Activated naive CD4-positive, alpha-beta T cell treated with anti-CD3 and anti-CD28 coated beads, Interleukin-2, amount 10 ng/mL, durations not matched to agents 7 days and 5 days (primary cell): ENCODE measurements around the gene ATP2B1.

Experiments used
- CTCF ChIA-PET: fragments of 350-600 bp; sonication (Branson Sonifier 250); formaldehyde crosslinking; loops from one replicate; lab custom pipeline; 2021; ENCODE audit warnings: antibody characterized with exemption; lab: Charles Lee
- DNase-seq: peaks from one replicate; pipeline ENCODE4 v3.0.0-alpha.2; 2020
- H3K27ac Mint-ChIP-seq: one replicate; pipeline ENCODE4 v1.8.0; 2021; ENCODE audit warnings: mild to moderate bottlenecking, moderate library complexity, mixed read lengths
- H3K27me3 Mint-ChIP-seq: one replicate; pipeline ENCODE4 v1.8.0; 2021; ENCODE audit warnings: mild to moderate bottlenecking, mixed read lengths
- H3K36me3 Mint-ChIP-seq: one replicate; pipeline ENCODE4 v1.8.0; 2021; ENCODE audit warnings: mixed read lengths
- H3K4me1 Mint-ChIP-seq: one replicate; pipeline ENCODE4 v1.8.0; 2021; ENCODE audit warnings: mixed read lengths
- H3K4me3 Mint-ChIP-seq: one replicate; pipeline ENCODE4 v1.8.0; 2021; ENCODE audit warnings: mild to moderate bottlenecking, moderate library complexity, mixed read lengths
- H3K9me3 Mint-ChIP-seq: one replicate; pipeline ENCODE4 v1.8.0; 2021; ENCODE audit warnings: mixed read lengths

Gene ATP2B1

DNA sequence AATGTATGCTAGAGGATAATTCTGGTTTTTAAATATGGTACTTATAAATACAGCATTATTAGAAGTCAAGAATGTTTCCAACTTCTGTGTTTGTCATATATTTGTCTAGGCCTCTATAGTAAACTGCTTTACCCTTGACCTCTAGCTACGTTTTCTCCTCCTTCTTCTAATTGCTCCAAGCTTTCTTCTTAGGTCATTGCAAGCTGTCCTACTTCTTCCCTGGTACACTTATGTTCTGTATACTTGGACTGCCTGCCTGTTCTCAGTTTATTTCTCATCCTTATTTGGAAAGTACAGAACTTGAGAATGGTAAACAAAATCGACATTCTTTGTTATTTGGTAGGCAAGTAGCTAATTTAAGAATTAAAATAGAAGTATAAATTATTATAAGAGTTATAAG lies 23.9 kb upstream of the ATP2B1 start:
- H3K36me3 Mint-ChIP-seq = no peaks in the 10 kb centered on the region
- peaks cover 8% of the 10 kb centered on the region for H3K4me1 Mint-ChIP-seq
- H3K27me3 Mint-ChIP-seq = no peaks in the 10 kb centered on the region
- no peak overlapping the region for H3K27ac Mint-ChIP-seq
- H3K9me3 Mint-ChIP-seq = peaks cover 7% of the 10 kb centered on the region
- DNase-seq = no peak
- no peak overlapping the region for H3K4me3 Mint-ChIP-seq
- CTCF ChIA-PET = no interaction called here

DNA sequence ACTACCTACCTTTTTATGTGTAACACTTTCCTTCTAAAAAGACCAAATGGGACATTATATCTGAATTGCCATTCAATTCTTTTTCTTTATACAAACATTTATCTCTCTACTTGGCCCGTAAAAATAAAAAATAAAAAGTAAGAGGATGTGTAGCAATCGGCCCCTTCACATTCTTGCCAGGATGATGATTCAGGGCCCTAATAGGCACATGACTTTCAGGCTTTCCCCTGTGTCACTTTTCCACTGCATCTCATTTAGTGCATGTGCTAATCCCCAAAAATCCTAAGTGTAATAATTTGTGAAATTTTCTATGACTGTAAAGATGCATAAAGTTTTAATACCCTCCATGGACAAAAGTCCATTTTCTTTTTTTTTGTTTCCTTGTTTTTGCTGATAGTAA lies 23.0 kb upstream of the ATP2B1 start:
- peaks cover 5% of the 10 kb centered on the region for H3K9me3 Mint-ChIP-seq
- CTCF ChIA-PET = no interaction called here
- no peaks in the 10 kb centered on the region for H3K27me3 Mint-ChIP-seq
- no peaks in the 10 kb centered on the region for H3K36me3 Mint-ChIP-seq
- no peak for DNase-seq
- no peak overlapping the region for H3K27ac Mint-ChIP-seq
- H3K4me1 Mint-ChIP-seq = peaks cover 8% of the 10 kb centered on the region
- H3K4me3 Mint-ChIP-seq = no peak overlapping the region

DNA sequence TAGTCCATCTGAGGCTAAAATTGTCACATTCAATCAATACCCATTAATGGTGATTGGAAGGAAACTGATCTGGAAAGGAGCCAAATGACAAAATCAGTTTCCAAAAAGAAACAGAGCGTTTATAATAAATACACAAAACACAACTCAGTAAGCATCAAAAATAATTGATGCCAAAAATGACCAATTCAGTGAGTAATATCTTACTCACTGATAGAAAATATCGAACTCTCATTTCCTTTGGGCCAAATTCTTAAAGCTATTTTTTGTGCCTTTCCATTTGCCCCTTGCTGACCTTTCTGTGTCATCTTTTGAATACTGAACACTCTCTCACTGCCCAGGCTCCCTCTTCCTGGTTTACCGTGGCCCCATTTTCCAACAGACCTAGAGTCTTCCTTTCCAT lies 22.5 kb upstream of the ATP2B1 start:
- H3K36me3 Mint-ChIP-seq = no peaks in the 10 kb centered on the region
- H3K27ac Mint-ChIP-seq = no peak overlapping the region
- CTCF ChIA-PET = no interaction called here
- peaks cover 8% of the 10 kb centered on the region for H3K4me1 Mint-ChIP-seq
- no peak for DNase-seq
- H3K9me3 Mint-ChIP-seq = peaks cover 5% of the 10 kb centered on the region
- no peak overlapping the region for H3K4me3 Mint-ChIP-seq
- H3K27me3 Mint-ChIP-seq = no peaks in the 10 kb centered on the region

DNA sequence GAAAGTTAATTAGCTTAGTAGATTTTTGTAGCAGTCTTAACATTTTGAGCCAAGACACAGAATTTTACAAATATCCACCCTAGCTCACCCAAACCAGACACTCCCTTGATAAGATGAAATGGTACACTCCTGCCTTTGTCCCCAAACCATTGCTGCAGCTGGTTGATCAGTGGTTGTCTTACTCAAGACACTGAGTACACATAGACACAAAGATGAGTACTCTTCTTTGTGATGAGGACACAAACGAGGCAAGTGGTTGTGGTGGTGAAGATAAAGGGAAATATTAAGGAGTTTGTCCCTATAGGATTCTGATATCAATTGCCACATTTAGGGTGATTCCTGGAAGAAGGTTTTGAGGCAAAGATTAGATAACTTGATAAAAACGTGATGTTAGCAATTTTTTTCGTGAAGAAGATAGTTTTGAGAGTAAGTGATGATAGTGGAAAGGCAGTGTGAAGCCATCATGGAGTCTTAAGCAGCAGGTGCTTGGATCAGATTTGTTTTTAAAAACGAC lies 21.4 kb upstream of the ATP2B1 start:
- H3K4me3 Mint-ChIP-seq = no peak overlapping the region
- CTCF ChIA-PET = no interaction called here

DNA sequence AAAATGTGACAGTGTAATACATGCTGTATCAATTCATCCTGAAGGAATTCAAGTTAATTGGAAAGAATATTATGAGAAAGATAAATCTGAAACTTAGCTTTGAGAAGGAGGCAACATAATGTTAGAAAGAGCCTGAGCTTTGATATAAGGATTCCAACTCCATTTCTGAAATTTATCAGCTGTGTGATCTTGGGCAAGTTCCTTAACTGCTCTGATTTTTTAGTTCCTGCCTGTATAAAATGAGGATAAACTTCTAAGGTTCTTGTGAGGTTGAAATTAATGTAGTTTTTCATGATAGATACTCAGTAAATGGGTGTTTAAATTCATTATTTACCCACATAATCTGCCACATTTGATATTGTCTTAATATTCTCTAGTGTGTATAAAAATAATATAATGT lies 14.6 kb upstream of the ATP2B1 start:
- H3K27ac Mint-ChIP-seq = no peak overlapping the region
- H3K36me3 Mint-ChIP-seq = no peaks in the 10 kb centered on the region
- no peaks in the 10 kb centered on the region for H3K4me1 Mint-ChIP-seq
- no peak overlapping the region for H3K4me3 Mint-ChIP-seq
- CTCF ChIA-PET = no interaction called here
- H3K27me3 Mint-ChIP-seq = no peaks in the 10 kb centered on the region
- no peaks in the 10 kb centered on the region for H3K9me3 Mint-ChIP-seq
- DNase-seq = no peak

More for the DNA sequence above, 21.4 kb upstream of the ATP2B1 start:
- DNase-seq = no peak
- peaks cover 8% of the 10 kb centered on the region for H3K4me1 Mint-ChIP-seq
- no peaks in the 10 kb centered on the region for H3K36me3 Mint-ChIP-seq
- H3K9me3 Mint-ChIP-seq = peaks cover 5% of the 10 kb centered on the region
- H3K27ac Mint-ChIP-seq = no peak overlapping the region
- no peaks in the 10 kb centered on the region for H3K27me3 Mint-ChIP-seq

DNA sequence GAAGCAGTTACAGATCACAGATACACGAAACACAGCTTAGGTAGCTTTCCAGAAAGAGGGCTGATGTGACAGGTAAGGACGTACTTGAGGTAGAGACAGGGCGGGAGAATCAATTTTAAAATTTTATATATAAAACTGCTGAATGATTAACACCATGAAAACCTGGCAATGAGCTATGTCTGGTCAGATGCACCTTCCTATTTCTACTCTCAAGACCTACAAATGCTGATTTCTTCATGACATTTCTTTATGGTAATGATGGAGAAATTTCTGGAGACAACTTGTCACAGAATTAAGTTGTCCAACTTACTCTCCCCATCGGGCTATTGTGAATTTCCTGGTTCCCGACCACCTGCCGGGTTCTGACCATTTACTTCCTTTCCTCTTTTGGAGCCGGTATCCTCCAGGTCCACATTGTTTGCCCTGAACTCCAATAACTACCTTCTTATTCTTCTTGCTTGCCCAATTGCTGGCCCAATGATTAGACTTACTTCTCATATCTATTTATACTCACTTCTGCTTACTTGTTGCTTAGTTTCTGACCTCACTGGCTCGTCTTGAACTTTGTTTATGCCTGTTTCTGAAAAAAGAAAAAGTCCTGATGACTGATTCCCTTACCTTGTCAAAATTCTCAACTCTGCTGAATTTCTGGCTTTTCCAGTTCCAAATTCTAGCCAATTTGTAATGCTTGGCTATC lies 12.8 kb upstream of the ATP2B1 start:
- no peak for DNase-seq
- Mint-ChIP-seq H3K9me3 (peaks cover 2% of the 10 kb centered on the region), H3K36me3 (no peaks in the 10 kb centered on the region), H3K4me3 (no peak overlapping the region), H3K27me3 (no peaks in the 10 kb centered on the region), H3K27ac (no peak overlapping the region), H3K4me1 (no peaks in the 10 kb centered on the region)
- CTCF ChIA-PET = no interaction called here

DNA sequence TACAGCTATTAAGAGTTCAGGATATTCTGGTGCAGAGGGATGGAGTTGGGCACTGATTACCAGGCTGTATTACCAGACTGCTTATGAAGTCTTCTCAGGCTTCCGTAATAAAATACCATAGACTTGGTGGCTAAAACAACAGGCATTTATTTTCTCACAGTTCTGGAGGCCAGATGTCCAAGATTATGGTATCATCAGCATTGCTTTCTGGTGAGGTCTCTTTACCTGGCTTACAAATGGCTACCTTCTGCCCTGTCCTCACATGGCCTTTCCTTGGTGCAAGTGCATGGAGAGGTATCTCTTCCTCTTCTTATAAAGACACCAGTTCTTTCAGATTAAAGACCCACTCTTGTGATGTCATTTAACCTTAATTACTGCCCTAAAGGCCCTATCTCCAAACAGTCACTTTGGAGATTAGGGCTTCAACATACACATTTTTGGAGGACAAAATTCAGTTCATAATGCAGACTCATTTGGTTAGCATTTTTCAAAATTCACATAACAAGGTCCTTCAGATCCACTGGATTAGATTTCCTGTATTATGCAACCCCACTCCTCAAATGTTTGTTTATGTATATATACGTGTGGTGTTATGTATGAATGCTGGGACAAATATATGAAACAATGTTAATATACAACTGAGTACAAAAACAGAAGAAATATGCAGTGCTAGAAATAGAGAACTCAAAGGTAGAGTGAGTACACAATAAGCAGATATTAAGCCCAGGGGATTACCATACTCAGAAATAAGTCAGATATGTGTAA lies 9.3 kb upstream of the ATP2B1 start:
- peaks cover 10% of the 10 kb centered on the region for H3K9me3 Mint-ChIP-seq
- H3K27me3 Mint-ChIP-seq = peaks cover 13% of the 10 kb centered on the region
- H3K27ac Mint-ChIP-seq = no peak overlapping the region
- CTCF ChIA-PET = no interaction called here
- DNase-seq = no peak
- no peak overlapping the region for H3K4me3 Mint-ChIP-seq
- H3K36me3 Mint-ChIP-seq = no peaks in the 10 kb centered on the region
- H3K4me1 Mint-ChIP-seq = no peaks in the 10 kb centered on the region

DNA sequence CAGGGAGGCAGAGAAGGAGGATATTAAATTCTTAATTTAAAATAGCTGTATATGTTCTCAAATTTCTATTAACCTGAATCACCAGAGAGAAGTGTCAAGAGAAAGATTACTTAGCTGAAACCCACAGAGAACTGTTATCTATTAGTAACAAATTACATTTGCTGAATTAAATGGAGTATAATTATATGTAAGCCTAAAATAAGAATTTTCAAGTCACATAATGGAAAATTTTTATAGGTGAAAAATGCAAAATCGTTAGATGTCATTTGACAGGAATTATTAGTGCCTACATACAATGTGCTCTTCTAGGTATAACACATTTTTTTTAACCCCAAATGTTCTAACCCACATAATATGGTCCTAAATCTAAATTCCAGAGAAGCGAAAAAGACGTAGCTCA lies 4.1 kb upstream of the ATP2B1 start:
- H3K36me3 Mint-ChIP-seq = no peaks in the 10 kb centered on the region
- peaks cover 10% of the 10 kb centered on the region for H3K9me3 Mint-ChIP-seq
- H3K4me1 Mint-ChIP-seq = peaks cover 9% of the 10 kb centered on the region
- no peak overlapping the region for H3K27ac Mint-ChIP-seq
- H3K4me3 Mint-ChIP-seq = no peak overlapping the region
- peaks cover 35% of the 10 kb centered on the region for H3K27me3 Mint-ChIP-seq
- CTCF ChIA-PET = no interaction called here
- DNase-seq = no peak

DNA sequence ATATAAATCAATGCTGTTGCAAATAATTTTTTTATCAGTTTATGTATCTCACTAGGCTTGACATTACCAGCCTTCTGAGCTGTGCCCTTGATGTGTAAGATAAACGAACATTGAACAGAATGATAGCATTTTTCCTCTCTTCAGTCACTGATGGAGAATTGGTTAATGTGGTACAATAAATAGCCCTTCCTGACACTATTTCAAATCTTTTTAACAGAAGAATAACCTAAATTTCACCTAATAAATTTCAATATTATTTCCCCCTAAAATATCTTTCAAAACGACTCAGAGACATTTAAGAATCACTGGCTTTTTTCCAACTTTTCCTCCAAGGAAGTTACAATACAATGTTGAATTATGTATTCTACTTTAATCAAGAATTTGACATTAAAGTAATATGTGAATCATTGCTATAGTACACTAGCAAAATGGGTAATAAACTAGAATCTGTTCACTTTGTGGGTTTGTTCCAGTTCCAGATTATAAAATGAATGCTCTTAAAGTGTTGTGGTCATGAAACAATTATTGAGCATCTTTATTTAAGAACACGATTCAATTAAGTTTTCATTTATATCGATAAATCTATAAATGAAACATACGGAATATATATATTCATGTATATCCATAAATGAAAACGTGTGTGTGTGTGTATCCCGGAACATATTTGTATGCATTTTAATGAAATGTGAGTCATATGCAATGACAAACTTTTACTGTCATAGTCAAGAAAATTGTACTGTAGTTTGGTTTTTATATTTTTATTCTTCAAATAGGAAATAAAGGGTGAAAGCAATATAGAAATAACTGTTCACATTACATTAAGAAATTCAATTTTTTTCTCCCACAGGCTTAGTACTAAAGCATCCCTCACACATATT lies 2.5 kb upstream of the ATP2B1 start:
- no peak for DNase-seq
- peaks cover 35% of the 10 kb centered on the region for H3K27me3 Mint-ChIP-seq
- CTCF ChIA-PET = no interaction called here
- no peaks in the 10 kb centered on the region for H3K36me3 Mint-ChIP-seq
- peak overlapping the region; percentile 86 for H3K4me3 Mint-ChIP-seq
- H3K27ac Mint-ChIP-seq = peak overlapping the region; percentile 92
- peaks cover 23% of the 10 kb centered on the region for H3K4me1 Mint-ChIP-seq
- H3K9me3 Mint-ChIP-seq = peaks cover 8% of the 10 kb centered on the region

DNA sequence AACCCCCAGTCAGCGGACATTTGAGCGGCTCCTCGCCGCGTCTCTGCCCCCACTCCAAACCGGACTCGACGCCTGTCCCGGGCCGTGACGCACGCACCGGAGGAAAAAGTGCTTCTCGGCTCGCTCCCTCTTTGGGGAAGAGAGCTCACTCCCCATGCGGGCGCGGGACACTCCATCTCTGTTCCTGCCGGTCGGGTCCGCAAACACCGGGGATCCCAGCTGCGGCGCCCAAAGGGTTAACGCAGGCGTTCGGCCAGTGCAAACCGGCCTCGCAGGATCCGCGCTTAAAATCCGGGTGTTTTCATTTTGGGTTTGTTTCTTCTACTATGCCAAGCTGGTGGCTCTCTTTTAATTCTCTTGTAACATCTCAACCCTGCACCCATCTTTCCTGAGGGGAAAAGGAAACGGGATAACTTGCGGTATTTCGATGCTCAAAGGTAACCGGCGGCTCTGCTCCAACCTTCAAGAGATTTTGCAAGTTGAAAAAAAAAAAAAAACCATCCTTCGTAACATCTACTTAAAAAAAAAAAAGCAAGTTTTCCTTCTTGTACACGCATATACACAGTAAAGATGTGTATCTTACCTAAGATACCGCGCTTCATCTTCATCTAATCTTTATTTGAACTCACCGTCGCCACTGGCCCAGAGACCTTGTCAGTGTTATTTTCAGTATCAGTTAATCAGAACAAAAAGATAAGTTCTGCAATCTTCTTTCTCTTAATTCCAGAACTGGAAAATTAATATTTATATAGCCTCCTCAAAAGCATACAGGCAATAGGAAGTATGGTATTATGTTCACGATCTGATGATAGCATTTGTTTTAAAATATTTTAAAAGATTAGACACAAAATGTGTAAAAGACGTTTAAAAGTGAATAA lies 1.6 kb upstream of the ATP2B1 start:
- Mint-ChIP-seq H3K27ac (peak overlapping the region; percentile 92), H3K9me3 (peaks cover 6% of the 10 kb centered on the region), H3K4me1 (peaks cover 23% of the 10 kb centered on the region), H3K36me3 (no peaks in the 10 kb centered on the region), H3K27me3 (peaks cover 35% of the 10 kb centered on the region), H3K4me3 (peak overlapping the region; percentile 86)
- no peak for DNase-seq
- CTCF ChIA-PET = interaction anchor here (0.7 to 1.1 kb wide), 2 partner anchors 16 to 42 kb away, joined by 3 to 4 read pairs; no protein-coding TSS in a partner anchor

DNA sequence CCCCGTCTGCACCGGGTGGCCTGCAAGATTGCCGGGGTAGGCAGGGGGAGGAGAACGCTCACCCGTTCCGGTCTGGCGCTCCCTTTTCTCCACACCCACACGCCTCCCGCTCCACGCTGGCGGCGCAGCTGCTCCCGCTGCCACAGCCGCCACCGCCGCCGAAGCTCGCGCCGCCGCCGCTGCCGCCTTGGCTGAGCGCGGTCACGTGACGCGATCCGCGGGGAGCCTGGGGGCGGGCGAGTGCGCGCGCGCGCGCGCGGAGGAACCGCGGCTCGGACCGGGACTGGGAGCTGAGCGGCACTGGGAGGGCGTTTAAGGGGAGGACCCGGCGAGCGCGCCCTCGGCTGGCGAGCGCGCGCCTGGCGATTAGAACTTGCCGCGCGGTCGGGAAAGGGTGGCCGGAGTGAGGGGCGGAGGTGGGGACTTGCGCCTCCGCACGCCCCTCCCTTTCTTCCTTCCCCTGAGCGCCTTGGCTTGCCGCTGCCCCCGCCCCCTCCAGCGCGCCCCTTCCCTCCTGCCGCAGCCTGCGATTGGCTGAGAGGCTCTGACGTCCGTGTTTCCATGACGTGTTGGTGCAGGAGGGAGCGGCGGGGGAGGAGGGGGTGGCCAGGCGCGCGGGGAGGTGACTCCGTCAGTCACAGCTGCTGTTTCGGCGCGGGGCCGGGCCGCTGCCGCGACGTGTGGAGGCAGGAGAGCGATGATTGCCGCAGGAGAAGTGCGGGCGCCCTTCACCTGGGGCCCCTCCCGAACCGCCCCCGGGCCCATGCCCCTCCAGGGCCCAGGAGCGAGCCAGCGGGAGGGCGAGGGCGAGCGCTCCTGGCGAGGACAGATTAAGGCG lies 738 bp upstream of the ATP2B1 start:
- Mint-ChIP-seq H3K4me3 (peak overlapping the region; percentile 86), H3K27ac (peak overlapping the region; percentile 92), H3K27me3 (peaks cover 31% of the 10 kb centered on the region), H3K4me1 (peaks cover 23% of the 10 kb centered on the region), H3K36me3 (no peaks in the 10 kb centered on the region), H3K9me3 (no peaks in the 10 kb centered on the region)
- CTCF ChIA-PET = interaction anchor here (0.8 to 1.2 kb wide), 4 partner anchors 17 to 393 kb away, joined by 3 to 4 read pairs (median 4); partner anchors contain the start of gene GALNT4
- DNase-seq = peak; percentile 99

DNA sequence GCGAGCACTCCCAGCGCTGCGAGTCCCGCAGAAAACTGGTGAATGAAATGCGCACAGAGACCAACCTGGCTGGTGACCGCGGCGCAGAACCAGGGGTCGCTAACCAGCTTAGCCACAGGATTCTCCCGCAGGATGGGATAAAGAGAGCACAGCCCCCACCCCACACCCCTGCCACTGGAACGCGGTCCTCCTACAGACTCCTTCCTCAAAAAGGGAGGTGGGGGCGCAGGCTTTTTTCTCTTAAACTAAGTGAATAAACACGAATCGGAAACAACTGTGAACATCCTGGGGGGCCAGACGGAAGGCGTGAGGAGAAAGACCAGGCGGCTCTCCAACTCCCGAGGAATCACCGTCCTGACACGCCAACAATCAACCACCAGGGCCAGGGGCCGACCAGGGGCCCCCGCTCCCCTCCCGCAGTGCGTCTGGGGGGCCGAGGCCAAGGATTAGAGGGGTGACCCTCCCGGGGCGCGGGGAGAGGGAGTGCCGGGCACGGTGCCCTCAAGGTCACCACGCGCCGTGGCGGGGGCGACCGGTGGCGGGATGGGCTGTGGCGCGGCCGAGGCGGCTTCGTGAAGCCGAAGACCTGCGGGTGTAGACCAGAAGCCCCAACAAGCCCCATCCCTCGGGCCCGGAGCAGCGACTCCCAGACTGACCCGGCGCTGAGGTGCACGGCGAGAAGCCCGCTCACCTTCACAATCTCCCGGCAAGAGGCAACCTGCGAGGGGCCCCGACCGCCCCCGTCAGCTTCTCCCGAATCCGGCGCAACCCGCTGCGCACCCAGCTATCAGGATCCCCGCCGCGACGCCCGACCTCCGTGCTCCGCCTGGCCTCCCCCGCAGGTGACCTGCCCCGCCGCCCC lies 704 bp downstream of the ATP2B1 start:
- H3K9me3 Mint-ChIP-seq = no peaks in the 10 kb centered on the region
- peak overlapping the region; percentile 83 for H3K4me3 Mint-ChIP-seq
- peaks cover 22% of the 10 kb centered on the region for H3K27me3 Mint-ChIP-seq
- peak overlapping the region; percentile 87 for H3K27ac Mint-ChIP-seq
- H3K36me3 Mint-ChIP-seq = no peaks in the 10 kb centered on the region
- DNase-seq = peak; percentile 56
- CTCF ChIA-PET = interaction anchor here (1.0 to 1.2 kb wide), 3 partner anchors 152 to 395 kb away, joined by 3 to 4 read pairs (median 3); partner anchors contain the start of gene GALNT4
- H3K4me1 Mint-ChIP-seq = peaks cover 23% of the 10 kb centered on the region
